NCI-H510A treated with DMSO at 0.1 percent for 48 hours (cell line): ENCODE results near the gene UNKL.

Experiments used
- DNase-seq: peaks from one replicate; lab custom pipeline; 2025; lab: John Stamatoyannopoulos, UW

The UNKL gene

GRCh38 chr16:1325673-1326371 is 88.7 kb downstream of the UNKL start:
- no peak for DNase-seq

- no peak for DNase-seq
Measured at GRCh38 chr16:1325261-1325660, 89.2 kb downstream of the UNKL start.

- DNase-seq = no peak
Measured at GRCh38 chr16:1324286-1324826, 90.1 kb downstream of the UNKL start.

- DNase-seq = no peak
Measured at GRCh38 chr16:1323296-1324239, 90.9 kb downstream of the UNKL start.

GRCh38 chr16:1322407-1322806 is 92.1 kb downstream of the UNKL start:
- DNase-seq = no peak

- no peak for DNase-seq
Measured at GRCh38 chr16:1320658-1321240, 93.8 kb downstream of the UNKL start.

GRCh38 chr16:1320097-1320496 is 94.4 kb downstream of the UNKL start:
- DNase-seq = no peak

- DNase-seq = no peak
Measured at GRCh38 chr16:1319041-1319440, 95.5 kb downstream of the UNKL start.

GRCh38 chr16:1318268-1318545 is 96.3 kb downstream of the UNKL start:
- no peak for DNase-seq

GRCh38 chr16:1317479-1318267 is 96.8 kb downstream of the UNKL start:
- no peak for DNase-seq

- DNase-seq = no peak
Measured at GRCh38 chr16:1316033-1316405, 98.5 kb downstream of the UNKL start.

- no peak for DNase-seq
Measured at GRCh38 chr16:1315081-1316032, 99.1 kb downstream of the UNKL start.

- no peak for DNase-seq
Measured at GRCh38 chr16:1314399-1315068, 100.0 kb downstream of the UNKL start.

GRCh38 chr16:1313721-1314369 is 100.7 kb downstream of the UNKL start:
- no peak for DNase-seq
